Measurements from ENCODE around the gene ZNF831. TPM values are rescaled to one million over a fixed set of nuclear protein-coding genes. Genes with fewer than 3 reads are reported as not detected.

Gene ZNF831
- polyA plus RNA-seq, 1 experiment, result not detected

GRCh38 chr20:59247731-59248684 is 84.4 kb downstream of the ZNF831 start:
- POLR2A ChIA-PET, result no interaction called here
- CTCF ChIA-PET, result no interaction called here
- Histone ChIP-seq H3K36me3 (ENCODE audit: control insufficient read depth, insufficient read depth, low read length) (no peaks in the 10 kb centered on the region), H3K4me3 (ENCODE audit: low read depth, low read length) (no peak overlapping the region), H3K27me3 (ENCODE audit: control insufficient read depth, insufficient read depth, low read length) (no peaks in the 10 kb centered on the region)
- TF ChIP-seq CTCF (IDR thresholded peaks at IDR 0.05; ENCODE audit: insufficient read depth, low read depth, low read length), result no peak
- DNase-seq (ENCODE audit: low read depth), result no peak

- ChIA-PET POLR2A (no interaction called here), CTCF (no interaction called here)
- Histone ChIP-seq H3K27me3 (ENCODE audit: control insufficient read depth, insufficient read depth, low read length) (no peaks in the 10 kb centered on the region), H3K4me3 (ENCODE audit: low read depth, low read length) (no peak overlapping the region), H3K36me3 (ENCODE audit: control insufficient read depth, insufficient read depth, low read length) (no peaks in the 10 kb centered on the region)
- TF ChIP-seq CTCF (IDR thresholded peaks at IDR 0.05; ENCODE audit: insufficient read depth, low read depth, low read length), result no peak
- no peak for DNase-seq (ENCODE audit: low read depth)
Observed at GRCh38 chr20:59250293-59250692, 86.7 kb downstream of the ZNF831 start.

- DNase-seq (ENCODE audit: low read depth), result no peak
- no peak for TF ChIP-seq CTCF (IDR thresholded peaks at IDR 0.05; ENCODE audit: insufficient read depth, low read depth, low read length)
- Histone ChIP-seq H3K4me3 (ENCODE audit: low read depth, low read length) (no peak overlapping the region), H3K27me3 (ENCODE audit: control insufficient read depth, insufficient read depth, low read length) (no peaks in the 10 kb centered on the region), H3K36me3 (ENCODE audit: control insufficient read depth, insufficient read depth, low read length) (no peaks in the 10 kb centered on the region)
- POLR2A ChIA-PET, result no interaction called here
- CTCF ChIA-PET, result no interaction called here
Observed at GRCh38 chr20:59253325-59253724, 89.7 kb downstream of the ZNF831 start.

- CTCF ChIA-PET, result interaction anchor here (0.6 kb wide), 1 partner anchor 16 kb away, joined by 4 read pairs; no protein-coding TSS in a partner anchor
- H3K4me3 ChIP-seq (ENCODE audit: low read depth, low read length), result no peak overlapping the region
Observed at GRCh38 chr20:59253779-59254319, 90.2 kb downstream of the ZNF831 start.

More at GRCh38 chr20:59253779-59254319, 90.2 kb downstream of the ZNF831 start:
- no peak for TF ChIP-seq CTCF (IDR thresholded peaks at IDR 0.05; ENCODE audit: insufficient read depth, low read depth, low read length)
- no peaks in the 10 kb centered on the region for H3K36me3 ChIP-seq (ENCODE audit: control insufficient read depth, insufficient read depth, low read length)
- POLR2A ChIA-PET, result no interaction called here
- no peaks in the 10 kb centered on the region for H3K27me3 ChIP-seq (ENCODE audit: control insufficient read depth, insufficient read depth, low read length)
- no peak for DNase-seq (ENCODE audit: low read depth)

Data from BJ (cell line).